ENCODE measurements around the gene ANKRD6.

The ANKRD6 gene

DNA sequence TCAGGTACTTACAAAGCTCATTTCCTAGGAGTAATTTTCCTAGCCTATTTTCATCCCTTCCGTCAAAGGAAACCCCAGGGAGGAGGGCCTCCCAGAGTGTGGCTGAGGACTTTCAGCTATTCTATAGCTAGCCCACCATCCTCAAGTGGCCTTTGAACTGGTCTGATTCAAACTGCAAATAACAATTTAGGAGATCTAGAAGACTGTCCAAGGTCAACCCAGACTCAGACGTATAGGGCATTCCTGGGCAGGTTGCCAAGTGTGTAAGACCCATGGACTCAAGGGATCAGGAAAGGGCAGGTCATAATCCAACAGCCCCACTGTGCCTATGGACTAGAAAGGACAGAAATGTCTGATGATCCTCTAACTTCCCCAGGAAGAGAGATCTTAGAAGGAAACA lies 18.7 kb upstream of the ANKRD6 start:
- DNase-seq, result no peak

DNA sequence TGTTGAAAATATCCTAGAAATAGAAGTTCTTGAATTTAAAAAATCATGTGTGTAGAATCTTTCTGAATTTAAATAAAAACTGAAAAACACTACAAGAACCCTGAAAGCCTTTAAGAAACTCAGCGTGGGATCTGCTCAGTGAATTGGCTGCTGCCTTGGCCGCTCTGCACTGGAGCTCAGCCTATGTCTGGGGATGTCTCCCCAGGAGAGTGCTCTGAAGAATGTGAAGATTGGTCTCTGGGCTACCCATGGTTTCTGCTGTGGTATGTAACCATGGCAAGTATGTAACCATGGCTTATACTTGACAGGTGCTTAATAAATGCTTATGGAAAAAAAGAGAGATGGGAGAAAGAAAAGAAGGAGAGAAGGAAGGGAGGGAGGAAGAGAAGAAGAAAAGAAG lies 17.8 kb upstream of the ANKRD6 start:
- DNase-seq, result no peak

DNA sequence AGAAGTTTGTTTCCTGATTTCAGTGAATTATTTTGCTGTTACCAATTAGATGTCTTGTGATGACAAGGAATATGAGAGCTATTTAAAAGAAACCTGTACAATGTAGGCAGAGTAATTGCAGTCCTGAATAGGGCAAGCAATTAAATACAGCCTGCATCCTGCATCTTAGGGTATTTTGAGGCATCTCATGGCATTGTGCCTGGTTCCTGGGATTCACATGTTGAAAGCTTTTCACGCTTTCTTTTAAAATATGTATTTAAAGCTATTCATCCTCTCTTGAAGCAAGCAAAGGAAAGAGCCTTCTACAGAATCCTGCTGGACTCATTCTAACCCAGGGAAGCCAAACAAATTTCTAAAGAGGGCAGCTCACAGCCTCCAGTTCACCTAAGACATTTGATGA lies 16.2 kb upstream of the ANKRD6 start:
- no peak for DNase-seq

DNA sequence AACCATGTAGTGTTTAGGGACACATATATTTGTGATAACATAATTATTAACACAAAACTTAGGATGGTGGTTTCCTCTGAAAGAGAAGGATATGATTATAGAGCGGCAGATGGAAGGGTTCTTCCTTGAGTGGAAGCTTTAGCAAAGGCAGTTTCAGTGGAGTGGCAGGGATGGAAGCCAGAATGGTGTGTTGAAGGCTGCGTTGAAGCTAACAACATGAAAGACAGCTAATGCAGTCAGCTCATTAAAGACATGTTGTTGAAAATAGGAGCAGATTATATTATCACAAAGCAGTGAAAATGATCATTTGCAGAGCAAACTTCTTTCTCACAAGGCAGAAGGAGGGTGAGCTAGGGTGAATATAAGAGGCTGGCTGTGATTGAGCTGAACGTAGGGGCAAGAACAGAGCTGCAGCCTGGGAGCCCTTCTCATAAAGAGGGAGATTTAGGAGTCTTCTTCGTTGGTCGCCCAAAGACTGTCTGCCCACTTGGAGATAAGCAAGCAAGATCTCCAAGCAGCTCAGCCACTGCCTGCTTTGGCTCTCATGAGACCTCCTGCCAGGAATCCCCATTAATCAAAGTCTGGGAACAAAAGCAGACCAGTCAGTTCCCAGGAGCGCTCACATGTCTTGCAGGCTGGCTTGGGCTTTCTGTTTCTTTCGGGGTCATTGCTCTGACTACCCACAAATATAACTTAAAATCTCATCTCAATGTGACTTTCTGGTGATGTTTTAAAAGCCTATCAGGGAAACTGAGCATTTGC lies 2.6 kb upstream of the ANKRD6 start:
- DNase-seq, result no peak

DNA sequence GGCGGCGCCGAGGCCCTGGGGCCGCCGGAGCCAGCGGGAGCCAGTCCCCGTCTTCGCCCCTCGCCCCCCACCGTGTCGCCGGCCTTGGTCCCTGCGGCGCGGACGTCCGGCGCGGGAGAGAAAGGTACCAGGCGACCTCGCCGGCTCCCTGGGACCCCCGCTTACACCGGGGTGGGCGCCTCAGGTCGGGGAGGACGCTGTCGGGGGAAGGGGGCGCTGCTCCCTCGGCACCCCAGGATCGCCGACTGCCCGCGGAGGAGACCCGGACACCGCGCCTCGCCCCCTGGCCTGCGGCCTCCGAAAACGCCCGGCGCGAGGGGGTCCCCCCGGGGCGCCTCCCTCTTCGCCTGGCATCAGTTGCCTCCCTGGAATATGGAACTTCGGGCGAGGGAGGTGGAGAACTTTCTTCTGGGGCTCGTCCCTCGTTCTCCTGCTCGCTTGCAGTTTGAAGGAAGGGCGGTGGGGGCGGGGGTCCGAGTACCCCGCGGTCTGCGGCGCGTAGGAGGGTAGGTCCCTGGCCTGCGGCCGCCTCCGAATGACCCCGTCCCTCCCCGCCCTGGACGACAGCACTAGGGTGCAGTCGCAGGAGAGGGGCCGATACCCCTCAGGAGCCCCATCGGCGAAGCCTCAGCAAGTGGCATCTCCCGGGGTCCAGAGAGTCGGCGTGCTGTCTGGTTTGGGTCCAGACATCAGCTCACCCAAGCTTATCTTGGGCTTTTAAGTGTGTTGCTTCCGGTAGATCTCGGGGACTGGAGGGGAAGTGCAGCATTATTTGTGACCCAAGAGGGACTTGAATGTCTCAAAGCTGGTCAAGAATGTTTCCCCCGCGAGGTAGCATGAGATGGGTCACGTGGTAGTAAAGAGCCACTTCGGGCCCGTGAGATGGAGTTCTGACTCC lies 549 bp downstream of the ANKRD6 start:
- peak; percentile 23 for DNase-seq

DNA sequence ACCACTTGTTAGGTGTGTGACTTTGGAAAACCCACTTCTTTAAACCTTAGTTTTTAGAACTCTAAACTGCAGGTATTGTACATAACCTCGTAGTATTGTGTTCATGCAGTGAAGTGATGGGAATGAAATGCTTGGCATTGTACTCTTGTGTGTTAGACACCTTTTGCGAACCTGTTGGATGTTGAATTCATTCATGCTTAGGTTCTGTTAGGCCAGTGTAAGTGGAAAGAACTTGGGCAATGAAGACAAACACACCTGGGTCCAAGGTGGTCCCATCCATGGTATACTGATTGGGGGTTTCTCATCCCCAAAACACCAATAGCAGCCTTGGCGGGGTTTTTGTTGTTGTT lies 1.2 kb downstream of the ANKRD6 start:
- DNase-seq, result no peak

DNA sequence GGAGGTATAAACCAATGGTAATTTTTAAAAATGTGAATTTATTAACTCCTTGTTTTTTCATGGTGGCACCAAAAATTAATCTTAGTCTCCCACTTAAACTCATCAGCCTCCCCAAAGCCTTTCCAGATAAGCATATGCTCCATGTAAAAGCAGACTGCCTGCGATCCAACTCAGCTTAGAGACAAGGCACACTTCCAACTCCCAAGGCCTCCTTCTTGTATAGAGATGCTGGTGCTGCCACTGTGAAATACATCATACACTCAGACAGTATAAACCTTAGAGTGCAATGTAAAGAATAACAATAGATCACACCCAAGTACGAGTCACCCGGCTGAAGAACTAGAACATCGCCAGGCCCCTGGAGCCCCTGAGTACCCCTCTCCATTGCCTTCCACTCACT lies 2.0 kb downstream of the ANKRD6 start:
- DNase-seq, result no peak

DNA sequence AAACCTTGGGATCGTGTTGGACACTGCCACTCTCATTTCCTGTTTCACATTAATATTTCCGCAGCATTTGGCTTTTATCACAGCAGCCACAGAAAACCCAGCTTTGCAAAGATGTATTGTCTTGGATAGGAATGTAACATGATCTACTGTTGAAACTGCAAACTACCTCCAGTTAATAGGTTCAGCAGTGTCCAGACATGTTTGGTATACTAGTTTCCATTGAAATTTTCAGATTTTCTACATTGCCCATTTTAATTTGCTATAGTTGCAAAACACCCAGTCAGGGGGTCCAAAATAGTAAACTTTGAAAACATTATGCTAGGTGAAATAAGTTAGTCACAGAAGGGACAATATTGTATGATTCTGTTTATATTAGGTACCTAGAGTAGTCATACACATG lies 3.3 kb downstream of the ANKRD6 start:
- DNase-seq, result peak; percentile 84

DNA sequence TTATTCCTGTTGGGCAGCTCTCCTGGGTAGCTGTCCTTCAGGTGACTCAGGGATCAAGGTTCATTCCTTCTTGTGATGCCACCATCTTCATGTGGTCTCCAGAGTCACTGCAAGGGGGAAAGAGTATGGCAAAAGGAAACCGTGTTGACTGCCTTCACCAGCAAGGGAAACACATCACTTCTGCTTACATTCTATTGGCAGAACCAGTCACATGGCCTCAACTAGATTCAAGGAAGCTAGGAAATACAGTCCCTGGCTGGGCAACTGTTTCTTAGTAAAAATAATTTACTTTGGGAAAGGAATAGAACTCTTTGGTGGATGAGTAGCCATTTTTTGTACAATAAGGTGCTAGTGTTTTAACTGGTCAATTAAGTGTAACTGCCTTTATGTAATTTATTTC lies 5.3 kb downstream of the ANKRD6 start:
- DNase-seq, result no peak

DNA sequence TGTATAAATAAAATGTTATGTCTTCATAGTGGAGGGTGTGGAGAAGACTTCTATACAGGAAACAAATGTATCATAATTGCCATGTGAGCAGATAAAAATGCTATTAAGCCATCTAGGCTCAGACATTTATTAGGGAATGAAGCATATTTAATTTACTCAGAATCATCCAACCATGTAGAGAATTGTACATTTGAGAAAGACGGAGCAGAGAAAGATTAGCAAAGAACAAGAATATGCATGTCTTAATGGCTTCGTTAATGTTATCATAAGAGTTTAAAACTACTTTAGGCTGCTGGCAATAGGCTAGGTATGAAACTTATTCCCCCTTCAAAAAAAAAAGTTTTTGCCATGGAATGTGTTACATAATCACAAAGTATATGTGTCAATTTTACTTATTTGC lies 6.1 kb downstream of the ANKRD6 start:
- no peak for DNase-seq

DNA sequence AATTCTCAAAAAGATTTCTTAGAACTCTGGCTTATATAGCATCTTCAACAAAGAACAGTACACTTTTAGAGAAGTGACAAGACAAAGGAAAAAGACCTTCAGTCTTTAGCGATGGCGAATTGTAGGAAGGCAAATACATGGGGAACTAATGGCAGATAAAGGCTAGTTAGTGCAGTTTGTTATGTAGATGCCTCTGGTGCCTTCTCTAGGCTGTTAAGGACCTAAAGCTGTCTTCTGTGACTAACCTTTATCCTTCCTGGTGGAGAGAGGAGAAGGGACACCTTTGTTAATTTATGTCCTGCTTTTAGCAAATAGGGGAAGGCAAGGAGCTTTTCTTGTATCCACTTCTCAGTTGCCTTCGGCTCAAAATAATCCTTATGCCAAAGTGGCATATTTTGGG lies 7.2 kb downstream of the ANKRD6 start:
- no peak for DNase-seq

DNA sequence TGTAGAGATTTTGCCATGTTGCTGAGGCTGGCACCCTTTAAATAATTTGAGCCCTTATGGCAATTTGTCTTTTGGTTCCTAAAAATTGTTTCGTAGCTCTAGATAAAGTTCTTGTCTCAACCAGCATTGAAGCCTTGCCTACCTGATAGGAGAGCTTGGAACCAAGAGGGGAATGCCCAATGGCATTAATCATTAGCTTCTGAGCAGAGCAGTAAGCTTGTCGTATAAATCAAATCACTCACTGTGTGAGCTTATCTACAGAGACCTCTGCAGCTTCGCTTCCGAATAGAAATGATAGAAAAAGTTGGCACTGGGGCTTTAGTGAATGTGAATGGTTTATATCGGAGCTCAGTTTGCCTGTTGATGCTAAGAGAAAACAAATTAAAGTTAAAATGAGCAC lies 10.7 kb downstream of the ANKRD6 start:
- no peak for DNase-seq

DNA sequence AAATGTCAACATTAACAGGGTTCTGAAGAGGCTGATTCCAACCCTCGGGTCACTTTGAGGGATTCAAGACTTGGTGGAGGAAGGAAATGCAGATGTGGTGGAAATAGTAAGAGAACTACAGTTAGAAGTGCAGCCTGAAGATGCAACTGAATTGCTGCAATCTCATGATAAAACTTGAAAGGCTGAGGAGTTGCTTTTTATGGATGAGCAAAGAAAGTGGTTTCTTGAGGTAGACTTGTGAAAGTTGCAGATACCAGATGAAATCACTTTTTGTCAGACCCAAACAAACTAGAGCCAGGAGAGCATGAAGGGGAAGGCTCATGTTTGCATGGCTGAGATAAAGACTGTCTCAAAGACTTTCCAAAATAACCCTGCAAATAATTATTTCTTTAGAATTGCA lies 16.2 kb downstream of the ANKRD6 start:
- no peak for DNase-seq

DNA sequence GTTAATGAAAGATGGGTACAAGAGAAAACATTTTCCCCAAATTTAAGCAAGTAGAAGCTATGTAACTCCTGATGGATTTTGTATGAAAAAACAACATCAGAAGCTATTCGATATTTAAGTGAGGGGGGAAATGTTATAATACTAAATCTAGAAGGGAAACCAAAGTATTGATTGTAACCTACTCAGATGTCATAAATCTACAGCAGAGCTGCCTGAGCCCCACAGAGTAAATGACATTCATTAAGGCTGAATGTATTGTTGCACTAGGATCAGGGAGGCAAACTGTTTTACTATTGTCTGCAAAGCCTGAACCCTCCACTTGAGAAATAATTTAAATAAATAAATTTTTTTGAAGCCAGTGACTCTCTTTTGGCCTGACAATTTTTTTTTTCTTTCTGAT lies 19.3 kb downstream of the ANKRD6 start:
- no peak for DNase-seq

DNA sequence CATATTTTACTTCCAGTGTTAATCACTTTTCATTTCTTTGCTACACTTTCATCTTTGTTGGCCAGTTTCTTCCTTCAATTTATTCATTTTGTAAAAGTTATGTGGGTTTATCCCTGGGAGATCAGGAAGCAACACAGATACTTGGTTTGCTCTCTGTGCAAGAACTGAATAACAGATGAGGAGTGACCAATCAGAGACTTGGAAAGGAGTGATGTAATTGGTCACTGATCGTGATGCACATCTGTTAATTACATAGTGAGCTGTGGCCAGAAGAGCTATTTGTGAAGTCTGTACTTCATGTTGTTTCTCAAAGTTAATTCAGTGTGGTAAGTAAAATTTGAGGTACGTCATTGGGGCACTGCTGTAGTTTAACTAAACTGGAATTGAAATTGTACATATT lies 21.3 kb downstream of the ANKRD6 start:
- no peak for DNase-seq

DNA sequence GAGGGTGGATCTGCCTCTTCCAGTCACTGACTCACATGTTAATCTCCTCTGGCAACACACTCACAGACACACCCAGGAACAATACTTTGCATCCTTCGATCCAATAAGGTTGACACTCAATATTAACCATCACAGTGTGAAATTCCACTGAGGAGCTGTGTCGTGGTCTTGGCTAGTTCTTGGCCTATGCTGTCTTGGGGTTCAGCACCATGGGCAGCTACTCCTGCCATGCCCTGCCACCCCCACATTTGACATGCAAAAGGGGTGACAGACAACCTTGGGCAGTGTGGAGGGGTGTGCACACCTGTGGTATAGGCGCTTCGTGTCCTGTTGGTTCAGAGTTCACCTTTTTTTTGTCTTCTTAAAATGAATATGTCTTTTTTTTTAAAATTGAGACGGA lies 25.8 kb downstream of the ANKRD6 start:
- no peak for DNase-seq

DNA sequence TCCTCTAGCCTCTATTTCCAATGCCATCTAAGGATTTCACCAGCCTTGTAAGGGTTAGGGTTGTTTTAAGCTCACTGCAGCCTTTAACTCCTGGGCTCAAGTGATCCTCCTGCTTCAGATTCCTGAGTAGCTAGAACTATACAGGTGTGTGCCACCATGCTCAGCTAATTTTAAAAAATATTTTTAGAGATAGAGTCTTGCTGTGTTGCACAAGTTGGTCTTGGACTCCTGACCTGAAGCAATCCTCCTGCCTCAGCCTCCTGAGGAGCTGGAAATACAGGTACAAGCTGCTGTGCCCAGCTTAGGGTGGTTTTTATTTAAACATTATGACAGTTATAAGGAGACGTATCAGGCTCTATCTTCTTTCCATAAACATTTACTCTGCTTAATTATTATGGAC lies 26.5 kb downstream of the ANKRD6 start:
- DNase-seq, result no peak

DNA sequence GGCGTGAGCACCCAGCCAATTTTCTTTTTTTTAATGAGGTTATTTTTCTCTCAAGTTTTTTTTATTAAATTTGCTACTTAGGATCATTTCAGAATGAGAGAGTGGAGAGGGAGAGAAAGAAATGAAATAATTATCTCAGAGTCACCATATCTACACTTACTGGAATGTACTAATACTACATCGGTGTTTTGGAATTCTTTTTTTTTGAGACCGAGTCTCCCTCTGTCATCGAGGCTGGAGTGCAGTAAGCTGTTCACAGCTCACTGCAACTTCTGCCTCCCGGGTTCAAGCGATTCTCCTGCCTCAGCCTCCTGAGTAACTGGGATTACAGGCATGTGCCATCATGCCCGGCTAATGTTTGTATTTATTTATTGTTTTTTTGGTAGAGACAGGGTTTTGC lies 27.8 kb downstream of the ANKRD6 start:
- DNase-seq, result no peak

DNA sequence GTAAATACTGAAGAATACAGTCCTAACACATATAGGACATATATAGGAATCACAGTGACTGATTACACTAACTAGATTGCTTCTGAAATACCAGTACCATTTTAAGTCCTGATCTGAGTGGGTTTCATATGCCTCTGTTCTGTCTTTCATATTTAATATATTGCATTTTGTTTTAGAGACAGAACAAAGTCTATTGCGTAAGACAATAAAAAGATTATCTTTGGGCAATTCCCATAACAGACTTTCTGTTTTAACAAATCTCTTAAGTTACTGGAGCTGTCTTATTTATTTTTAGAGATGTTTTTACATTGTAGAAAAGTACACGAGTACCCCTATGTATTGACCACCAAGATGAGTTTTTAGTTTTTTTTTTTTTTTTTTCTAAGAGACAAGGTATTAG lies 29.6 kb downstream of the ANKRD6 start:
- DNase-seq, result no peak

DNA sequence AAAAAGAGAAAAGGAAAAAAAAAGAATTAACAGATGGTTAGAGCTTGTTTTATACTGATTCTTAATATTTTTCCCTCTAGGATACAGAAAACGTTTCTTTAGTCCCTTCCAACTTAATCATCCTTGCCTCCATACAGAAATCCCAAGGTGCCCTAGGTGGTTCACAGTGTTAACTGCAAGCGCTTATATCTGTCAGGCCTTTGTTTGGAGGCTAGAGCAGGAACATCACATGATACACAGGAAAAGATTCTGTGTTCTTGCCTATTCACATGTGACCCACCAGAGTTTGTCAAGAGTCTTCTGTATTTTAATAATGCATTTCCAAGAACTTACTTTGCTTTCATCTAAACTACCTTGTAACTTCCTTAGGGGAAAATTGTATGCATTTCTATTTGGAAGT lies 31.3 kb downstream of the ANKRD6 start:
- DNase-seq, result no peak

DNA sequence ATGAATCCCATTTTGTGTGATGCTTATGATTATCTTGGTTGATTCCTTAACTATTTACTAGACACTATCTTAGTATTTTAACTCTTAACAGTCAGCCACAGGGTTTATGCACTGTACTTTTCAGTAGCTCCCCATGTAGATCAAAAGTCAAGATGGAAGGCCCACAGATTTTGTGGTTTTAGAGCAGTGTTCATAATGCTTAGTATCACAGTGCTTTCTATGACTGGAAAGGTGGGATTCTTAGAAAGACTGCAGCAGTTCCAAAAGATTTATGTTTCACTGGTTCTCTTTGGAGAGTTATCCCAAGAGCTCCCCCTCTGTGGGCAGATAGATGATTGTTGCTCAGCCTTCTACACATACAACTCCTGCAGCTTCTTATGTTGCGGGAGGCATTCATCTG lies 34.5 kb downstream of the ANKRD6 start:
- DNase-seq, result no peak

DNA sequence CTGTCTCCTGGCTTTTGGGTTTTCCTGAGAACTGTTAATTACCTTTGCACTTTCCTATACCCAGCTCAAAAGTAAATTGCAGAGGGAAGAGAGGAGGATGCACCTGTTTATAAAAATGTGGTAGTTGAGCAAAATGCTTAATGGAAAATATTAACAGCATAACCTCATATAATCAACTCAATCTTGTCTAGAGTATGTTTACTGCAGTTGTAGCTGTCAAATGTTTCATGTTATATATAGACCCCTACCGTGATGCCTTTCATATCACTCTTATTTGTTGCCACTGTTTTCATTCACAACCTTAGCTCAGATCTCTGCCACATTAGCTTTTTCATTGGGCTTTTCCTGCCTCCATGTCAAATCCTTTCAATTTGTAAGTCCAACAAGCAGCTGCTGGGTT lies 36.0 kb downstream of the ANKRD6 start:
- DNase-seq, result no peak

DNA sequence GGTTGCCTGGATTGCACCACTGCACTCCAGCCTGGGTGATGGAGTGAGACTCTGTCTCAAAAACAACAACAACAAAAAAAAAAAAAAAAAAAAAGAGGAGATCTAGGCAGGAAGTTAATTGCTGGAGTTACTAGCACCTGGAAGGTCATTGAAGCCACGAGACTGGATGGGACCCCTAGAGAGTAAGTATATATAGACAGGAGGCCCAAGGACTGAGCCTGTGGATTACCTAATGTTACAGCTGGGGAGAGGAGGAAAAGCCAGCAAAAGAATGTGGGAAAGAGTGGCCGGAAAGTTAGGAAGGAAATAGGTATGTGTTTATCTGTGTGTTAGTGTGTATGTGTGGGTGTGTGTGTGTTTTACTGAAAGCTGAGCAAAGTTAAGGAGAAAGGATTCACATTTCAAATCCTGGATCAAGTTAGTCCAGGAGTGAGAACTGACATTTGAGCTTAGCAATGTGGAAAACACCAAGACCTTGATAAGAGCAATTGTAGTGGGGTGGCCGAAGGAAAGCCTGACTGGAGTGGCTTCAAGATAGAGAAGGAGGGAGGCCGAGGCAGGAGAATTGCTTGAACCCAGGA lies 38.4 kb downstream of the ANKRD6 start:
- DNase-seq, result no peak

DNA sequence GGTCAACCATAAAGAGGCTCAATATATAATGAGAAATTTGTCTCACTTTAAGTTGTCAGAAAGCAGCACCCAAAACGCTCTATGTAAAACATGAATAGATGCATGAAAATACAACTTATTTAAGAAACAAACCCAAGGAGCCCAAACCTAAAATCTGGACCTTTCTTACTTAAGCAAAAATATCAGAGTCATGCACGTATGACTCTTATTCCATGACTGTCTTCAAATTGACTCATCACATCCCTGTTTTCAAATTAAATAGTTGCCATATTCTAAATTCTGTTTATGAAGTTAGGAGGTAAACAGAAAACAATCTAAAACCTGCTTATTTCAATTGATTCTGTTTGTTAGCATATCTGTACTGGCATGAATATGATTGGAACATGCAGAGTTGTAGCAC lies 42.1 kb downstream of the ANKRD6 start:
- no peak for DNase-seq
